Keratinocyte (primary cell): Measurements from ENCODE around the gene PTPRR. TPM values are rescaled to one million over a fixed set of nuclear protein-coding genes. Genes with fewer than 3 reads are reported as not detected.

Experiments used
- DNase-seq: peaks from one replicate; pipeline ENCODE4 v3.0.0-alpha.2; 2011; ENCODE audit warnings: low read depth, missing footprints, low spot score
- FAIRE-seq: peaks from 2 replicates; lab custom pipeline; 2011; peaks lifted over from hg19 to GRCh38; lab: Jason Lieb, UNC
- H2AFZ ChIP-seq: 2 replicates; pipeline ENCODE4 v1.6.0; 2012; ENCODE audit warnings: low read length, control low read depth, inconsistent platforms; ENCODE audit not compliant: control insufficient read depth
- H3K27ac ChIP-seq: 2 replicates; pipeline ENCODE4 v1.5.1; 2011; ENCODE audit warnings: low read length; ENCODE audit not compliant: control insufficient read depth, insufficient read depth
- H3K27me3 ChIP-seq: 3 replicates; pipeline ENCODE4 v1.6.0; 2011; ENCODE audit warnings: low read length; ENCODE audit not compliant: control insufficient read depth, insufficient read depth; ENCODE audit errors: extremely low read depth
- H3K36me3 ChIP-seq, 2 experiments: 2 replicates in 1 of 2; 3 replicates in 1 of 2; pipeline ENCODE4 v1.5.1; 2011; ENCODE audit warnings: low read length in 2 of 2, mild to moderate bottlenecking in 1 of 2; ENCODE audit not compliant: control insufficient read depth in 2 of 2, insufficient read depth in 2 of 2; ENCODE audit errors: extremely low read depth in 1 of 2
- H3K4me1 ChIP-seq: 3 replicates; pipeline ENCODE4 v1.5.1; 2011; ENCODE audit warnings: low read length; ENCODE audit not compliant: control insufficient read depth, insufficient read depth; ENCODE audit errors: extremely low read depth
- H3K4me2 ChIP-seq: 3 replicates; pipeline ENCODE4 v1.6.0; 2011; ENCODE audit warnings: low read depth, low read length; ENCODE audit not compliant: control insufficient read depth, insufficient read depth; ENCODE audit errors: extremely low read depth
- H3K4me3 ChIP-seq, 3 experiments: fragments of 200-600 bp in 1 of 3; sonication (generic) in 1 of 3; 2 replicates in 2 of 3; 3 replicates in 1 of 3; pipeline ENCODE4 v1.5.1; 2011 to 2016; ENCODE audit warnings: low read length in 3 of 3, mild to moderate bottlenecking in 3 of 3, control low read depth in 2 of 3, inconsistent platforms in 1 of 3, low read depth in 1 of 3, mixed read lengths in 1 of 3, mixed run types in 1 of 3, moderate library complexity in 1 of 3; ENCODE audit not compliant: control insufficient read depth in 2 of 3, insufficient read depth in 2 of 3; ENCODE audit errors: extremely low read depth in 1 of 3
- H3K79me2 ChIP-seq: 2 replicates; pipeline ENCODE4 v1.6.0; 2012; ENCODE audit warnings: low read length; ENCODE audit not compliant: control insufficient read depth, insufficient read depth
- H3K9ac ChIP-seq: 3 replicates; pipeline ENCODE4 v1.6.0; 2011; ENCODE audit warnings: low read length; ENCODE audit not compliant: control insufficient read depth, insufficient read depth; ENCODE audit errors: extremely low read depth
- H3K9me1 ChIP-seq: 3 replicates; pipeline ENCODE4 v1.6.0; 2011; ENCODE audit warnings: low read length; ENCODE audit not compliant: control insufficient read depth, insufficient read depth; ENCODE audit errors: extremely low read depth
- H3K9me3 ChIP-seq: 2 replicates; pipeline ENCODE4 v1.5.1; 2012; ENCODE audit warnings: low read depth, low read length; ENCODE audit not compliant: control insufficient read depth
- H4K20me1 ChIP-seq: 3 replicates; pipeline ENCODE4 v1.6.0; 2011; ENCODE audit warnings: low read length; ENCODE audit not compliant: control insufficient read depth, insufficient read depth; ENCODE audit errors: extremely low read depth
- CTCF ChIP-seq, 3 experiments: IDR thresholded peaks in 1 of 3; conservative IDR thresholded peaks in 1 of 3; optimal IDR thresholded peaks in 1 of 3; 2 replicates in 2 of 3; 3 replicates in 1 of 3; pipeline versions ENCODE3 to v1.5.1; 2011; ENCODE audit warnings: low read length in 3 of 3, mild to moderate bottlenecking in 3 of 3, moderate library complexity in 2 of 3, control low read depth in 1 of 3, inconsistent platforms in 1 of 3; ENCODE audit not compliant: insufficient read depth in 2 of 3; ENCODE audit errors: extremely low read depth in 1 of 3
- EZH2 ChIP-seq: IDR thresholded peaks from one replicate; pipeline ENCODE4 v1.6.1; 2012; ENCODE audit warnings: inconsistent platforms, mild to moderate bottlenecking, low read length, moderate library complexity
- dilution Hi-C: fragments of 300-500 bp; cut with MboI; formaldehyde crosslinking; loops from one replicate; pipeline ENCODE4 v1.7.0; 2020; ENCODE audit warnings: low sequenced_read_pairs; ENCODE audit not compliant: extremely low pct_ligation_motif_present
- polyA plus RNA-seq, 5 experiments: library from polyadenylated mRNA; depleted of rRNA in 3 of 5; stranded (reverse) in 3 of 5; stranded (forward) in 1 of 5; unstranded in 1 of 5; fragments of >200 nt; gene quantifications; 1 replicate in 1 of 5; 2 replicates in 3 of 5; 3 replicates in 1 of 5; pipeline versions ENCODE4 v1.2.1 to v1.2.3, GENCODE V29; 2011 to 2012; ENCODE audit warnings: missing spikeins in 2 of 5, low read depth in 1 of 5, low replicate concordance in 1 of 5

The PTPRR gene
- polyA plus RNA-seq, 1 donor (not counting 4 experiments of a cell fraction or from before 2014, with no cell fraction given): 3.1 TPM

DNA sequence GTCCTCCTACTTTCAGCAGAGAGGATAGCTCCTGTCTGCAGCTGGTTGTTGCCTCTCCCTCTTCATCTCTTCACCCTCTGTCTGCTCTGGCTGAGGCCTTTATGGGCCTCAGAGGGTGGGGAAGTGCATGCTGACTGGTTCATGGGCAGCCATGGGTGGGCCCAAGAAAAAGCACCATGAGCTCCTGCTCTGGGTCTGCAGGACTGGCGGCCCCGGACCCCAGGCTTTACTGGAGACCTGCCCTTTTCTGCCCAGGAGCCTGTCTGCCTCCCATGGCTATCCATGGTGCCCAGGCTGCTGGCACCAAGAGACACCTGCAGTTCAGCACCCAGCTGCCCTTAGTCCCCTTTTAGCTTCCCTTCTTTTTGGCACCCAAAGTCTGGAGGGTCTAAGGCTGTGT, 137.1 kb downstream of the PTPRR start:
- TF ChIP-seq CTCF (optimal IDR thresholded peaks at IDR 0.05 in 1 of 3, IDR thresholded peaks at IDR 0.05 in 1 of 3, conservative IDR thresholded peaks at IDR 0.05 in 1 of 3; ENCODE audit: extremely low read depth in 1 of 3, insufficient read depth in 2 of 3, low read length in 3 of 3): no peak
- no peak for TF ChIP-seq EZH2
- dilution Hi-C loops: no loop called here
- FAIRE-seq: no peak

DNA sequence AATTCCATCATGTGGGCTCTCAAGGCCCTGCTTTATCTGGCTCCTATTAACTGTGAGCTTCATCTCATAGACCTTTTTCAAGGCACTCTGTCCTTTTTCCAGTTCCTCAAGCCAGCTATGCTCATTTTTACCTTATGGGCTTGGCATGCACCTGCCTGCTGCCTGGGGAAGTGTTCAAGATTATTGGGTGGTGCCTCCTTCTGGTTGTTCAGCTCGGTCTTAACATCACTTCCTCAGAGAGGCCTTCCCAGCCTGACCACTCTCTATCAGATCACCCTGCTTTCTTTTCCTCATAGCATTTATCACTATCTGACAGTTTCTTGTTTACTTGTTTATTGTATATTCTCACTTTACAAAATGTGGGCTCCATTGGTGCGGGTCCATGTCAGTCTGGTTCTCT, 141.3 kb downstream of the PTPRR start:
- H3K27me3 ChIP-seq: no peaks in the 10 kb centered on the region
- FAIRE-seq (no peak), DNase-seq (no peak)
- no peaks in the 10 kb centered on the region for H3K79me2 ChIP-seq
- no peaks in the 10 kb centered on the region for H3K36me3 ChIP-seq
- no peak overlapping the region for H3K9ac ChIP-seq
- H3K4me1 ChIP-seq: peaks cover under 1% of the 10 kb centered on the region
- no peak overlapping the region for H3K4me3 ChIP-seq
- H3K27ac ChIP-seq: no peak overlapping the region
- H3K9me3 ChIP-seq: no peaks in the 10 kb centered on the region
- H3K4me2 ChIP-seq: no peak overlapping the region
- TF ChIP-seq EZH2 (no peak), CTCF (optimal IDR thresholded peaks at IDR 0.05 in 1 of 3, IDR thresholded peaks at IDR 0.05 in 1 of 3, conservative IDR thresholded peaks at IDR 0.05 in 1 of 3; ENCODE audit: extremely low read depth in 1 of 3, insufficient read depth in 2 of 3, low read length in 3 of 3) (peak in 1 of 3 experiments; percentile 9)
- dilution Hi-C loops: no loop called here
- H2AFZ ChIP-seq: no peak overlapping the region
- H3K9me1 ChIP-seq: no peaks in the 10 kb centered on the region
- no peaks in the 10 kb centered on the region for H4K20me1 ChIP-seq

More for the DNA sequence above, 137.1 kb downstream of the PTPRR start:
- Histone ChIP-seq H3K9me3 (no peaks in the 10 kb centered on the region), H4K20me1 (no peaks in the 10 kb centered on the region), H3K27me3 (no peaks in the 10 kb centered on the region), H3K9ac (no peak overlapping the region), H2AFZ (no peak overlapping the region), H3K9me1 (no peaks in the 10 kb centered on the region), H3K4me1 (no peaks in the 10 kb centered on the region), H3K36me3 (no peaks in the 10 kb centered on the region), H3K4me2 (no peak overlapping the region), H3K27ac (no peak overlapping the region), H3K79me2 (no peaks in the 10 kb centered on the region), H3K4me3 (no peak overlapping the region)
- no peak for DNase-seq
